H1 (cell line): Measurements from ENCODE around the gene MSI2. TPM values are rescaled to one million over a fixed set of nuclear protein-coding genes. Genes with fewer than 3 reads are reported as not detected.

ENCODE experiments used
- CHD7 ChIP-seq: fragments of 300-600 bp; sonication (generic); IDR thresholded peaks from 2 replicates; pipeline ENCODE4 v1.7.1; 2012; ENCODE audit warnings: low read length, moderate library complexity, mild to moderate bottlenecking, inconsistent platforms; ENCODE audit not compliant: insufficient replicate concordance
- GTF2F1 ChIP-seq: IDR thresholded peaks from 2 replicates; pipeline ENCODE4 v1.6.1; 2012; ENCODE audit warnings: low read depth, low read length, improper control_type of control experiment, borderline replicate concordance
- JUND ChIP-seq: IDR thresholded peaks from 2 replicates; pipeline ENCODE4 v1.6.1; 2011; ENCODE audit warnings: mild to moderate bottlenecking, improper control_type of control experiment, low read length
- POLR2AphosphoS5 ChIP-seq: IDR thresholded peaks from 2 replicates; pipeline ENCODE4 v1.6.1; 2011; ENCODE audit warnings: low read depth, low read length
- RXRA ChIP-seq: IDR thresholded peaks from 2 replicates; pipeline ENCODE4 v1.6.1; 2011; ENCODE audit warnings: low read depth, mild to moderate bottlenecking, low read length, moderate library complexity; ENCODE audit not compliant: insufficient read depth
- SP4 ChIP-seq: IDR thresholded peaks from 2 replicates; pipeline ENCODE4 v1.6.1; 2012; ENCODE audit warnings: low read length, inconsistent platforms
- SRF ChIP-seq: IDR thresholded peaks from 2 replicates; pipeline ENCODE4 v1.6.1; 2011; ENCODE audit warnings: mild to moderate bottlenecking, low read depth, low read length, moderate library complexity
- TBP ChIP-seq: IDR thresholded peaks from 2 replicates; pipeline ENCODE4 v1.6.1; 2011; ENCODE audit warnings: low read depth, low read length, improper control_type of control experiment
- USF2 ChIP-seq: IDR thresholded peaks from 2 replicates; pipeline ENCODE4 v1.6.1; 2011; ENCODE audit warnings: low read length, improper control_type of control experiment
- polyA plus RNA-seq, 7 experiments: library from polyadenylated mRNA; depleted of rRNA in 3 of 7; stranded (reverse) in 5 of 7; unstranded in 2 of 7; fragments of >200 nt in 5 of 7; fragments of 200-250 nt in 2 of 7; gene quantifications; 1 replicate in 5 of 7; 2 replicates in 1 of 7; 4 replicates in 1 of 7; pipeline versions ENCODE4 v1.2.1 to v1.2.3, GENCODE V29; 2011 to 2013; ENCODE audit warnings: missing spikeins in 2 of 7, mixed read lengths in 2 of 7
- total RNA-seq: library from RNA; stranded (reverse); fragmentation: NEBNext Ultra II Directional; extraction: Animal tissue kit (Norgen Biotek cat#: 25700); gene quantifications from 2 replicates; pipeline ENCODE4 v1.2.1, GENCODE V29; 2021

Gene MSI2
- total and polyA plus RNA-seq, 2 of the 8 experiments (the other 6 are each of a cell fraction or from before 2014, with no cell fraction given): 36.7 to 80.6 TPM

- TF ChIP-seq CHD7 (no peak), POLR2AphosphoS5 (no peak), JUND (no peak), GTF2F1 (no peak), USF2 (no peak), SP4 (no peak), TBP (no peak), RXRA (no peak), SRF (no peak)
These were observed 17.2 kb downstream of the MSI2 start (continued) for GRCh38 chr17:57273490-57273889.
